Renal pelvis (tissue), 12 donors: ENCODE measurements around the gene FARSA. TPM values are rescaled to one million over a fixed set of nuclear protein-coding genes. Genes with fewer than 3 reads are reported as not detected.
"Not testable (repeated sequence)": the region's sequence is repeated elsewhere in the genome, so short reads cannot be mapped to it uniquely, and the experiment has no call there.

Experiments
- DNase-seq: peaks from one replicate; pipeline ENCODE4 v3.0.0-alpha.2; 2013
- long read RNA-seq, 16 experiments: transcript quantifications; one replicate each; lab custom pipeline, GENCODE V29; 2026
- polyA plus RNA-seq, 3 donors: library from polyadenylated mRNA; unstranded; fragments of 120-200 nt; gene quantifications; one replicate each; pipeline ENCODE4 v1.2.1, GENCODE V29; 2013; ENCODE audit not compliant: insufficient read length in 3 of 3

The FARSA gene
- polyA plus RNA-seq, result 10 to 100 TPM; 54.6 to 65.4 (median 62.1) TPM
- long read RNA-seq, donor 1, transcript FARSA-201 (13 exons, 1,814 nt), result major isoform, 27 of 1,116 reads
- long read RNA-seq, donor 1, partial matches to known transcripts, result 666 of 1,116 reads
- long read RNA-seq, donor 1, other reads (novel, unspliced or antisense), result 419 of 1,116 reads
- long read RNA-seq, donor 2, transcript FARSA-201 (13 exons, 1,814 nt), result major isoform, 18 of 32 reads
- long read RNA-seq, donor 2, partial matches to known transcripts, result 13 of 32 reads
- long read RNA-seq, donor 2, other reads (novel, unspliced or antisense), result 0 of 32 reads
- long read RNA-seq, donor 3, transcript FARSA-201 (13 exons, 1,814 nt), result major isoform, 20 of 235 reads
- long read RNA-seq, donor 3, partial matches to known transcripts, result 180 of 235 reads
- long read RNA-seq, donor 3, other reads (novel, unspliced or antisense), result 34 of 235 reads
- long read RNA-seq, donor 4, transcript FARSA-201 (13 exons, 1,814 nt), result major isoform, 20 of 41 reads
- long read RNA-seq, donor 4, transcript FARSA-209 (6 exons, 864 nt), result minor isoform, 5 of 41 reads
- long read RNA-seq, donor 4, partial matches to known transcripts, result 16 of 41 reads
- long read RNA-seq, donor 4, other reads (novel, unspliced or antisense), result 0 of 41 reads
- long read RNA-seq, donor 5, transcript FARSA-201 (13 exons, 1,814 nt), result major isoform, 5 of 5 reads
- long read RNA-seq, donor 5, partial matches to known transcripts, result 0 of 5 reads
- long read RNA-seq, donor 5, other reads (novel, unspliced or antisense), result 0 of 5 reads
- long read RNA-seq, donor 6, transcript FARSA-201 (13 exons, 1,814 nt), result major isoform, 15 of 3,168 reads
- long read RNA-seq, donor 6, partial matches to known transcripts, result 2,630 of 3,168 reads
- long read RNA-seq, donor 6, other reads (novel, unspliced or antisense), result 522 of 3,168 reads
- long read RNA-seq, donor 7, transcript FARSA-201 (13 exons, 1,814 nt), result major isoform, 21 of 1,273 reads
- long read RNA-seq, donor 7, partial matches to known transcripts, result 1,213 of 1,273 reads
- long read RNA-seq, donor 7, other reads (novel, unspliced or antisense), result 37 of 1,273 reads
- long read RNA-seq, donor 8, transcript FARSA-201 (13 exons, 1,814 nt), result major isoform, 6 of 7 reads
- long read RNA-seq, donor 8, partial matches to known transcripts, result 0 of 7 reads
- long read RNA-seq, donor 8, other reads (novel, unspliced or antisense), result 0 of 7 reads
- long read RNA-seq, donor 9, transcript FARSA-201 (13 exons, 1,814 nt), result major isoform, 25 of 55 reads
- long read RNA-seq, donor 9, partial matches to known transcripts, result 28 of 55 reads
- long read RNA-seq, donor 9, other reads (novel, unspliced or antisense), result 0 of 55 reads
- long read RNA-seq, donor 10, transcript FARSA-201 (13 exons, 1,814 nt), result major isoform, 18 of 52 reads
- long read RNA-seq, donor 10, partial matches to known transcripts, result 30 of 52 reads
- long read RNA-seq, donor 10, other reads (novel, unspliced or antisense), result 0 of 52 reads
- long read RNA-seq, donor 11, transcript FARSA-201 (13 exons, 1,814 nt), result major isoform, 7 of 15 reads
- long read RNA-seq, donor 11, partial matches to known transcripts, result 5 of 15 reads
- long read RNA-seq, donor 11, other reads (novel, unspliced or antisense), result 0 of 15 reads
- long read RNA-seq, donor 12, transcript FARSA-209 (6 exons, 864 nt), result minor isoform, 8 of 1,875 reads
- long read RNA-seq, donor 12, transcript FARSA-201 (13 exons, 1,814 nt), result major isoform, 33 of 1,875 reads
- long read RNA-seq, donor 12, partial matches to known transcripts, result 999 of 1,875 reads
- long read RNA-seq, donor 12, other reads (novel, unspliced or antisense), result 834 of 1,875 reads
- long read RNA-seq, donor 13, transcript FARSA-201 (13 exons, 1,814 nt), result major isoform, 10 of 11 reads
- long read RNA-seq, donor 13, partial matches to known transcripts, result 0 of 11 reads
- long read RNA-seq, donor 13, other reads (novel, unspliced or antisense), result 0 of 11 reads
- long read RNA-seq, donor 14, result 0 reads
- long read RNA-seq, donor 15, result 0 reads
- long read RNA-seq, donor 16, transcript FARSA-201 (13 exons, 1,814 nt), result major isoform, 22 of 34 reads
- long read RNA-seq, donor 16, partial matches to known transcripts, result 8 of 34 reads
- long read RNA-seq, donor 16, other reads (novel, unspliced or antisense), result 0 of 34 reads

GRCh38 chr19:12933287-12934072 is at the start of gene FARSA:
Gene FARSA, minus strand, starts transcription at chr19:12933711. Its CDS starts 15 bp downstream, at chr19:12933696.
- DNase-seq, result peak; percentile 91

DNA sequence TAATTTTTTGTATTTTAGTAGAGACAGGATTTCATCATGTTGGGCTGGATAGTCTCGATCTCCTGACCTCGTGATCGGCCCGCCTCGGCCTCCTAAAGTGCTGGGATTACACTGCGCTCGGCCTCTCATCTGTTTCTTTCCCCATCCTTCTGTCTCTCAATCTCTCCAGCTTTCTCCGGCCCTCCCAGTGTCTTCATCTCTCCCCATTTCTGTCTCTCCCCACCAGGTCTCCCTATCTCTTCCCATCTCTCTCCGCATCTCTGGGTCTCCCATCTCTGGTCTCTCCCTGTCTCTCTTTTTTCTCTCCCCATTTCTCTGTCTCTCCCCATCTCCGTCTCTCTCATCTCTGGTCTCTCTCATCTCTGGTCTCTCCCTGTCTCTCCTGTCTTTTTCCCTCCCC is 49.6 kb upstream of the FARSA start:
- no peak for DNase-seq

- no peak for DNase-seq
Observed at GRCh38 chr19:12982648-12983047, 49.1 kb upstream of the FARSA start.

- DNase-seq, result no peak
Observed at GRCh38 chr19:12979974-12980373, 46.5 kb upstream of the FARSA start.

- DNase-seq, result not testable (repeated sequence)
Observed at GRCh38 chr19:12976109-12976508, 42.6 kb upstream of the FARSA start.

- no peak for DNase-seq
Observed at GRCh38 chr19:12975221-12975741, 41.8 kb upstream of the FARSA start.

DNA sequence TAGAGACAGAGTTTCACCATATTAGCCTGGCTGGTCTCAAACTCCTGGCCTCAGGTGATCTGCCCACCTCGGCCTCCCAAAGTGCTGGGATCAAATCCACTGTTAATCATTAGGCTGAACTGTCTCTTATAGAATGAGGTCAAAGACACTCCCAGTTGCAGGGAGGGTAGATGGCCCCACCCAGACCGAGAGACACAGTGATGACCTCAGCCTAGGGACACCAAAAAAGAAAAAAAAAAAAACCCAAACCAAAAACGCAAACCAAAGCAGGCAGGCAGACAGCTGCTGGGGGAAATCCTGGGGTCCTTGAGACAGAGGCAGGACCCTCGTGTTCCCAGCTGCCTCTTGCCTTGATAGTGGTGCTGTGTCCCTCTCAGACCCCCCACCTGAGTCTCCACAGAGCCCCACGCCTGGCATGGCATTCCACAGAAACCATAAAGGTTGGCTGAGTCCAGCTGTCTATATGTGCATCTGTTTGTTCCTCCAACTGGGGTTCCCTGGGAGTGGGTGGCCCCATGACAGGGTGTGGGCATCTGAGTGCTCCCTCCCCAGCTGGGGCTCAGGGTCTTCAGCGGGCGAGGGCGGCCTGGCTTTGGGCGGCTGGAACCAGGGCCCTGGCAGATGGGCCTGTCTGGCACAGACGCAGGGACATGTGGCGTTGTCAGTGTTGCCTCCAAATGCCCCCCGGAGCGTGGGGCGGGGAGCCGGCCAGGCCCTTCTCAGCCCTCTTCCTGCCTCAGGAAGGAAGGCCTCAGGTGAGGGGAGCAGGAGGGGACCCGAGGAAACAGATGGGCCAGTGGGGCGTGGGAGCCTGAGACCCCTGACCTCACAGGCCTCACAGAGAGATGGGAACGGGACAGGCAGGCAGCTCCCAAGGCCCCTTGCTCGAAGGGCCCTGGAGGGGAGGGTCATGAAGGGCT is 41.0 kb upstream of the FARSA start:
- no peak for DNase-seq

GRCh38 chr19:12973236-12973635 is 39.7 kb upstream of the FARSA start:
- no peak for DNase-seq

- no peak for DNase-seq
Observed at GRCh38 chr19:12970070-12970820, 36.7 kb upstream of the FARSA start.

DNA sequence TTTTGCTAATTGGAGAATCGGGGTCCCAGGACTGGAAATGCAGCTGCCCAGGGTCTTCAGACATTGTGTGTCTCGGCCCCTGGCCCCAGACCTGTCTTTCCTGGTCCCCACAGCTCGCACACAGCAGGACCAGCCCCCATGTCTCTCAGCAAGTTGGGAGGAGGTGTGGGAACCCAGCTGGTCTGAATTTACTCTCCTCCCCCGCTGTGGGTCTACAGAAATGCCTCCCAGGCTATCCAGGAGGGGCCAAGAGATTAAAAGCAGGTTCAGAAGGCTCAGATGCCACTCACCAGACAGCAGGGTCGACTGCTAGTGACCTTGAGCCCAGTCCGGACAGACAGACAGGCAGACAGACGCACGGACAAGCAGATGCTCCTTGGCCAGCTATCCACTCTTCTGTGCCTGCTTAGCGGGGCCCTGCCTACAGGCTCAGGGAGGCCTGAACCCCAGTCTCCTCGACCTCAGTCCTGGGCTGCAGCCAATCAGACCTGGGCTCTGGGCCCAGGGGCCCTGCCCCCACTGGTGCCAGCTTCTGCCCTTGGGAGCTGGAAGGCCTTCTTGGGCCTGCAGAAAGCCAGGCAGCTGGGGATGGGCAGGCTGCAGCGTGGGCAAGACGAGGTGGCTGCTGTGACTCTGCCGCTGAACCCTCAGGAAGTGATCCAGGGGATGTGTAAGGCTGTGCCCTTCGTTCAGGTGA is 35.9 kb upstream of the FARSA start, which contains the start of gene DAND5:
DAND5 (plus strand) TSS at position 285 of the 697 bp plus-strand sequence; CDS start at position 370, 85 bp downstream.
- DNase-seq, result no peak

- no peak for DNase-seq
Observed at GRCh38 chr19:12967907-12968306, 34.4 kb upstream of the FARSA start.

- no peak for DNase-seq
Observed at GRCh38 chr19:12965812-12966135, 32.3 kb upstream of the FARSA start.

DNA sequence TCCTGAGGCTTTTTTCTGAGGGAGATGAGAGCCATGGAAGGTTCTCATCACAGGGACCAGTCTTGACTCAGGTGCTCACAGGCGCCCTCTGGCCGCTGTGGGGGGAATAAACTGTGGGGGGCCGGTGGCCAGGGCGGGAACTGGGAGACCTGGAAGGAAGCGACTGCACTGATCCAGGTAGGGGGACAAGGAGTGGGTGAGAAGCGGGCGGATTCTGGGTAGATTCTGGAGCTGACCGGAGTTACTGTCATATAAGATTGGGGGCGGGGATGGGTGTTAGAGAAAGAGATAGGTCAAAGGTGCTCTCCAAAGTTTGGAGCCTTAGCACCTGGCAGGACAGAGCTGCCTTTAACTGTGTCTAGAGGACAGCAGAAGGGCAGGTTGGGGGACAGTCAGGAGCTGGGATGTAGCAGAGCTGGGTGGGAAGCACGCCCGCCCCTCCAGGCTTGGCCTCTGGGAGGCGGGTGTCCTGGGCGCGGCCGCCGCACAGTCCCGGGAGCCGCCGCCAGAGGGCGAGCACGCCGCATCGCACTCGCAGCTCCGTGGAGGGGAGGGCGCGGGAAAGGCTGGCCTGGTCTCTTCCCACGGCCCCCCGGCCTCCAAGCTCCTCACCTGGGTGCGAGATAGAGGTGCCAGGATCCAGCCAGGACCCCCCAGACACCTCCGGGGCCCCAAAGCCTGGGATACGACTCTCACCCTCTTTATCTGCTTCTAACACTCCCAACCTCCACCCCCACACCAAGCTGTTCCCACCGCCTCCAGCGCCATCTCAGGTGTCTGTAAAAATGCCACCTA is 31.7 kb upstream of the FARSA start:
- DNase-seq, result peak; percentile 61

- DNase-seq, result no peak
Observed at GRCh38 chr19:12959481-12959880, 26.0 kb upstream of the FARSA start.

- not testable (repeated sequence) for DNase-seq
Observed at GRCh38 chr19:12957389-12957952, 24.0 kb upstream of the FARSA start.
